SW 1271 (cell line): ENCODE results near the gene MRPS9.
A peak's percentile ranks its signal among the peaks of the same experiment; 100 is the strongest.

Experiments
- DNase-seq, 2 experiments: peaks; one replicate each; lab custom pipeline; 2025; lab: John Stamatoyannopoulos, UW

The MRPS9 gene

GRCh38 chr2:105037572-105038382 lies at the start of gene MRPS9:
Gene MRPS9 (plus strand): TSS chr2:105038069. CDS start chr2:105038093, 24 bp downstream.
- peak; percentile 96 for DNase-seq

GRCh38 chr2:105005181-105005951 lies 32.5 kb upstream of the MRPS9 start:
- DNase-seq = no peak

- no peak for DNase-seq
Observed at GRCh38 chr2:105007367-105007766, 30.5 kb upstream of the MRPS9 start.

- DNase-seq = no peak
Observed at GRCh38 chr2:105032476-105032875, 5.4 kb upstream of the MRPS9 start.

- no peak for DNase-seq
Observed at GRCh38 chr2:105034170-105034569, 3.7 kb upstream of the MRPS9 start.

GRCh38 chr2:105038383-105039061 lies 653 bp downstream of the MRPS9 start:
- DNase-seq = peak; percentile 43 to 56

- no peak for DNase-seq
Observed at GRCh38 chr2:105039559-105039958, 1.7 kb downstream of the MRPS9 start.

GRCh38 chr2:105042189-105042588 lies 4.3 kb downstream of the MRPS9 start:
- no peak for DNase-seq

GRCh38 chr2:105052773-105053172 lies 14.9 kb downstream of the MRPS9 start:
- DNase-seq = no peak

GRCh38 chr2:105055613-105056012 lies 17.7 kb downstream of the MRPS9 start:
- no peak for DNase-seq

GRCh38 chr2:105056245-105056644 lies 18.4 kb downstream of the MRPS9 start:
- no peak for DNase-seq

- DNase-seq = no peak
Observed at GRCh38 chr2:105057005-105057404, 19.1 kb downstream of the MRPS9 start.

- no peak for DNase-seq
Observed at GRCh38 chr2:105061560-105061959, 23.7 kb downstream of the MRPS9 start.

- no peak for DNase-seq
Observed at GRCh38 chr2:105062158-105062557, 24.3 kb downstream of the MRPS9 start.

GRCh38 chr2:105068387-105068786 lies 30.5 kb downstream of the MRPS9 start:
- DNase-seq = no peak

- DNase-seq = no peak
Observed at GRCh38 chr2:105068875-105069274, 31.0 kb downstream of the MRPS9 start.

- no peak for DNase-seq
Observed at GRCh38 chr2:105070010-105070865, 32.4 kb downstream of the MRPS9 start.

GRCh38 chr2:105071379-105071778 lies 33.5 kb downstream of the MRPS9 start:
- no peak for DNase-seq

GRCh38 chr2:105072039-105072438 lies 34.2 kb downstream of the MRPS9 start:
- no peak for DNase-seq

GRCh38 chr2:105073591-105073990 lies 35.7 kb downstream of the MRPS9 start:
- no peak for DNase-seq

- DNase-seq = no peak
Observed at GRCh38 chr2:105076121-105076520, 38.3 kb downstream of the MRPS9 start.
